ENCODE data around the gene UBE2R2. TPM values are rescaled to one million over a fixed set of nuclear protein-coding genes. Genes with fewer than 3 reads are reported as not detected.
A peak's percentile ranks its signal among the peaks of the same experiment; 100 is the strongest.

UBE2R2 gene
- polyA plus RNA-seq, 4 donors: 65.3 to 70.9 (median 68.9) TPM

- no peak for DNase-seq (ENCODE audit: low read depth in 4 of 4, low spot score in 3 of 4)
Observed at GRCh38 chr9:33878691-33879366, 61.9 kb downstream of the UBE2R2 start.

DNA sequence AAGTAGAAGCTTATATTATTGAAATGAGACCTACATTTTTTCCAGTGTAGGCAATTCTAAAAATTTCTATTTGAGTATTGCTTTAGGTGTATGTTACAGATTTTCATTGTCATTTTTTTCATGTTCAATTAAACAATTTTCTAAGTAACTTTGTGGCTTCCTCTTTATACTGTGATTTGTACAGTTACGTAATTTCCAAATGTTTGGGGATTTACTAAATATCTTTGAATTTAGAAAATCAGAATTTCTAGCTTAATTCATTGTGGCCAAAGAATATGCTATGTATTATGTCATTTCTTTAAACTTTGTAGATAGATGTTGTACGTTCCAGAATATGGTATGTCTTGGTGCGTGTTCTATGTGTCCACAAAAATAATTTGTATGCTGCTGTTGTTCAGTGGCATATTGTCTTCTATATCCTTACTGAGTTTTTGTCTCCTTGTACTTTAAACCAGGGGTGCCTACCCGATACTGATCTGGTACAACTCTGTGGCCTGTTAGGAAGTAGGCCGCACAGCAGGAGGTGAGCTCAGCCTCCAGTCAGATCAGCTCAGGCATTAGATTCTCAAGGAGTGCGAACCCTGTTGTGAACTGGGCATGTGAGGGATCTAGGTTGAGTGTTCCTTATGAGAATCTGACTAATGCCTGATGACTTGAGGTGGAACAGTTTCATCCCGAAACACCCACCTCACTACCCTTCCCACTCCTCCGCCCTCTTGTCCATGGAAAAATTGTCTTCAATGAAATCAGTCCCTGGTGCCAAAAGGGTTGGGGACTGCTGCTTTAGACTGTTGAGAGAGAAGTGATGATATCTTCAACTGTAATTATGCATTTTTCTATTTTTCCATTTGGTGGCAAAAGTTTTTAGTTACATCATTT, 63.5 kb downstream of the UBE2R2 start:
- DNase-seq (ENCODE audit: low read depth in 4 of 4, low spot score in 3 of 4): no peak

GRCh38 chr9:33881635-33882034, 64.7 kb downstream of the UBE2R2 start:
- DNase-seq (ENCODE audit: low read depth in 4 of 4, low spot score in 3 of 4): no peak

- peak; percentile 23 to 41 (median 36) for DNase-seq (ENCODE audit: low read depth in 4 of 4, low spot score in 3 of 4)
Observed at GRCh38 chr9:33884856-33885701, 68.1 kb downstream of the UBE2R2 start.

- no peak for DNase-seq (ENCODE audit: low read depth in 4 of 4, low spot score in 3 of 4)
Observed at GRCh38 chr9:33885948-33886347, 69.0 kb downstream of the UBE2R2 start.

DNA sequence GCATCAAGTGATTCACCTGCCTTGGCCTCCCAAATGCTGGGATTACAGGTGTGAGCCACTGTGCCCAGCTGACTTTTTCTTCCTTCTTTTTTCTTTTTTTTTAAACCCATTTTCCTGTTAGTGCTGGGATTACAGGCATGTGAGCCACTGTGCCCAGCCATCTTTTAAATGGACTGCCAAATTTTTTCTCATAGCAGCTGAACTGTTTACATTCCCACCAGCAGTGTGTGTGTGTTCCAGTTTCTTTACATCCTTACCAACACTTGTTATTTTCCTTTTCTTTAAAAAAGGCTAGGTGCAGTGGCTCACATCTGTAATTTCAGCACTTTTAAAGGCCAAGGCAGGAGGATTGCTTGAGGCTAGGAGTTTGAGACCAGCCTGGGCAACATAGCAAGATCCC, 76.9 kb downstream of the UBE2R2 start:
- DNase-seq (ENCODE audit: low read depth in 4 of 4, low spot score in 3 of 4): no peak

DNA sequence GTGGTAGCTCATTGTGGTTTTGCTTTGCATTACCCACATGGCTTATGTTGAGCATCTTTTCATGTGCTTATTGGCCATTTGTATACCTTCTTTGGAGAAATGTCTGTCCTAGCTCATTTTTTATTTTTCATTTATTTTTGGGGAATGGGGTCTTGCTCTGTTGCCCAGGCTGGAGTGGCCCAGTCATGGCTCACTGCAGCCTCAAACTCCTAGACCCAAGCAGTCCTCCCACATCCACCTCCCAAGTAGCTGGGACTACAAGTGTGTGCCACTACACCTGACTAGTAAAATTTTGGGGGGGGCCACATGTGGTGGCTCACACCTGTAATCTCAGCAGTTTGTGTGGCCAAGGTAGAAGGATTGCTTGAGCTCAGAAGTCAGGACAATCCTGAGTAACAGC, 77.4 kb downstream of the UBE2R2 start:
- no peak for DNase-seq (ENCODE audit: low read depth in 4 of 4, low spot score in 3 of 4)

DNA sequence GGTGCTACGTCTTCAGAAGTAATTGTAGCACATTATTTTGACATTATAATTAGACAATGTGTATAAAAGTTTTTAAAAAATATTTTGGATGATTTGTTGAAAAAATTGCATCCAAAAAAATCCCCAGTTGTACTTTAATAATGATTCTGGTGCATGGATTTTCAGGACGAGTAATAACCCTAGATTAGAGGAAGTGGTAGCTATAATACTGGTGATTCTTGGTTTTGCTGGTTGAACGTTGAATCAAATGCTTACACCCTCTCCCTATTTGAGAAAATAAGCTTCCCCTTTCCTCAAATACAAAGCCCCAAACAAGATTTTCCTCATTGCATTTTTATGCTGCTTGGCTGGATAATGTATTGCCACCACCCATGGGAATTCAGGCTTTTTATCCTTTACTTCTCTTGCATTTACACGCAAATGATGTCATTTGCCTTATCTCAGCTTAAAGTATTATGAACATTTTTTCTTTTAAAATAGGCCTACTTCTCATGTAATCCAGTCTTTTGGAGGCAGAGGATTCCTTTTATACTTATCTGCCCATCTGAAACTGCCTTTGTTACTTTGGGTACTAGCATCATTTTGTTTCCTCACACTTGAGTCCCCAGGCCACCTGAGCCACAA, 86.3 kb downstream of the UBE2R2 start:
- no peak for DNase-seq (ENCODE audit: low read depth in 4 of 4, low spot score in 3 of 4)

GRCh38 chr9:33905137-33905536, 88.2 kb downstream of the UBE2R2 start:
- DNase-seq (ENCODE audit: low read depth in 4 of 4, low spot score in 3 of 4): no peak

GRCh38 chr9:33906769-33907168, 89.8 kb downstream of the UBE2R2 start:
- no peak for DNase-seq (ENCODE audit: low read depth in 4 of 4, low spot score in 3 of 4)

- DNase-seq (ENCODE audit: low read depth in 4 of 4, low spot score in 3 of 4): no peak
Observed at GRCh38 chr9:33907347-33907746, 90.4 kb downstream of the UBE2R2 start.

- DNase-seq (ENCODE audit: low read depth in 4 of 4, low spot score in 3 of 4): no peak
Observed at GRCh38 chr9:33908114-33908513, 91.2 kb downstream of the UBE2R2 start.

- DNase-seq (ENCODE audit: low read depth in 4 of 4, low spot score in 3 of 4): no peak
Observed at GRCh38 chr9:33908749-33909148, 91.8 kb downstream of the UBE2R2 start.

- no peak for DNase-seq (ENCODE audit: low read depth in 4 of 4, low spot score in 3 of 4)
Observed at GRCh38 chr9:33913541-33913940, 96.6 kb downstream of the UBE2R2 start.

DNA sequence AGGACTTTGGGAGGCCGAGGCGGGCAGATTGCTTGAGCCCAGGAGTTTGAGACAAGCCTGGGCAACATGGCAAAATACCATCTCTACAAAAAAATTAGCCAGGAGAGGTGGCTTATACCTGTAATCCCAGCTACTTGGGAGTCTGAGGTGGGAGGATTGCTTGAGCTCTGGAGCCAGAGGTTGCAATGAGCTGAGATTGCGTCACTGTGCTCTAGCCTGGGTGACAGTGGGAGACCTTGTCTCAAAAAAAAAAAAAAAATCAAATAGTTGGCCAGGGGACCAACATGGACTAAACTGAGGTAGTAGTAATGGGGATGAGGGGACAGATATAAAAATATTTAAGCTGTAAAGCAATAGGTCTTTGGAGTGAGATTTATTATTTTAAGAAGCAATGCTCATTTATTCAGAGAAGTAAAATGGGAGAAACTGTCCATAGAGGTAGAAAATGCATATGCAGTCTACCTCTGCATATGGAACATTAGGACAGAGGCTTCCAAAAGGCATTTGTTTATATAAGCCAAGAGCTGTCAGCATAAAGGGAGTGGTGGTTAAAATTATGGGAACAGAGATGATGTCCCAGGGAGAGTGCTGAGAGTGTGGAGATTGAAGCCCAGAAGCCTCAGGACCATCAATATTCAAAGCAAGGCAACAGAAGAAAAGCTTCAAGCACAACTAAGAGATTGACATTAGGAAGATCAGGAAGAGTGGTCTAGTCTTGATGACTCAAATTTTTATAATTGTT, 98.1 kb downstream of the UBE2R2 start:
- no peak for DNase-seq (ENCODE audit: low read depth in 4 of 4, low spot score in 3 of 4)

DNA sequence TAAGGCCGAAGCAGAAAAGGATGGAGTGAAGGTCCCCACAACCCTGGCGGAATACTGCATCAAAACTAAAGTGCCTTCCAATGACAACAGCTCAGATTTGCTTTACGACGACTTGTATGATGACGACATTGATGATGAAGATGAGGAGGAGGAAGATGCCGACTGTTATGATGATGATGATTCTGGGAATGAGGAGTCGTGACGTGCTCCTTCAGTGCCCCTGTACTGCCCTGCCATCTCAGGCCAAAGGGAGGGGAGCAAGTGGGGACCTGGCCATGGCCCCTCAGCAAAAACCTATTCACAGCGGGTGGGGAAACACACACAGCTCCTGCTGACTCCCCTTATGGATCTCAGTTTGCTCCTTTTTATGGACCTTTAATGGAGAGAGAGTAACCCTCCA, 100.1 kb downstream of the UBE2R2 start:
- no peak for DNase-seq (ENCODE audit: low read depth in 4 of 4, low spot score in 3 of 4)

GRCh38 chr9:33919276-33919897, 102.4 kb downstream of the UBE2R2 start:
- no peak for DNase-seq (ENCODE audit: low read depth in 4 of 4, low spot score in 3 of 4)

GRCh38 chr9:33921967-33922895, 105.3 kb downstream of the UBE2R2 start:
- DNase-seq (ENCODE audit: low read depth in 4 of 4, low spot score in 3 of 4): no peak
